ENCODE measurements around the gene UQCC2.
A peak's percentile ranks its signal among the peaks of the same experiment; 100 is the strongest.

UQCC2 gene

GRCh38 chr6:33705268-33705885 is 6.1 kb downstream of the UQCC2 start:
- no peak for DNase-seq

- no peak for DNase-seq
These were observed 7.1 kb downstream of the UQCC2 start for GRCh38 chr6:33704215-33705066.

- peak; percentile 59 for DNase-seq
These were observed 9.0 kb downstream of the UQCC2 start for GRCh38 chr6:33702345-33702977.

- peak; percentile 89 for DNase-seq
These were observed 11.0 kb downstream of the UQCC2 start for GRCh38 chr6:33700391-33701050.

GRCh38 chr6:33699739-33700138 is 11.8 kb downstream of the UQCC2 start:
- DNase-seq = no peak

GRCh38 chr6:33699131-33699530 is 12.4 kb downstream of the UQCC2 start:
- DNase-seq = no peak

GRCh38 chr6:33698494-33698893 is 13.0 kb downstream of the UQCC2 start:
- no peak for DNase-seq

GRCh38 chr6:33697845-33698244 is 13.7 kb downstream of the UQCC2 start:
- no peak for DNase-seq

GRCh38 chr6:33696548-33697518 is 14.7 kb downstream of the UQCC2 start:
- DNase-seq = peak; percentile 60

GRCh38 chr6:33696076-33696475 is 15.4 kb downstream of the UQCC2 start:
- DNase-seq = peak; percentile 50

GRCh38 chr6:33695451-33695887 is 16.0 kb downstream of the UQCC2 start:
- no peak for DNase-seq

GRCh38 chr6:33694977-33695376 is 16.5 kb downstream of the UQCC2 start:
- DNase-seq = peak; percentile 57

- DNase-seq = peak; percentile 99
These were observed 17.0 kb downstream of the UQCC2 start for GRCh38 chr6:33694401-33694931.

- peak; percentile 52 for DNase-seq
These were observed 18.1 kb downstream of the UQCC2 start for GRCh38 chr6:33693186-33694105.

GRCh38 chr6:33692760-33693158 is 18.7 kb downstream of the UQCC2 start:
- no peak for DNase-seq

GRCh38 chr6:33692078-33692759 is 19.3 kb downstream of the UQCC2 start:
- no peak for DNase-seq

- DNase-seq = no peak
These were observed 19.9 kb downstream of the UQCC2 start for GRCh38 chr6:33691456-33692077.

GRCh38 chr6:33690766-33691165 is 20.7 kb downstream of the UQCC2 start:
- DNase-seq = no peak

GRCh38 chr6:33689879-33690278 is 21.6 kb downstream of the UQCC2 start:
- no peak for DNase-seq

- no peak for DNase-seq
These were observed 22.4 kb downstream of the UQCC2 start for GRCh38 chr6:33689148-33689494.
